Spleen (tissue), 7 donors: ENCODE measurements around the gene WASL.

Source experiments
- CTCF ChIP-seq, 11 experiments: fragments of 200-600 bp in 7 of 11; fragments of 450-650 bp in 4 of 11; sonication (generic) in 4 of 11; IDR thresholded peaks in 8 of 11; conservative IDR thresholded peaks in 3 of 11; 1 replicate in 7 of 11; 2 replicates in 4 of 11; pipeline versions ENCODE4 v1.4.0 to v1.8.0; 2016 to 2021; ENCODE audit warnings: antibody characterized with exemption in 11 of 11, inconsistent platforms in 4 of 11, mild to moderate bottlenecking in 1 of 11
- POLR2A ChIP-seq, 3 donors: fragments of 450-650 bp; IDR thresholded peaks; one replicate each; pipeline ENCODE4 v1.5.1; 2017; ENCODE audit warnings: antibody characterized with exemption in 3 of 3, mild to moderate bottlenecking in 1 of 3
- donor health status: DM: no; HTN: no; CAD: no; lungs with moderate emphysema.
- donor health status: DM: no; HTN: no; CAD: no.
- donor health status: DM: no; HTN: no; CAD: no.

DNA sequence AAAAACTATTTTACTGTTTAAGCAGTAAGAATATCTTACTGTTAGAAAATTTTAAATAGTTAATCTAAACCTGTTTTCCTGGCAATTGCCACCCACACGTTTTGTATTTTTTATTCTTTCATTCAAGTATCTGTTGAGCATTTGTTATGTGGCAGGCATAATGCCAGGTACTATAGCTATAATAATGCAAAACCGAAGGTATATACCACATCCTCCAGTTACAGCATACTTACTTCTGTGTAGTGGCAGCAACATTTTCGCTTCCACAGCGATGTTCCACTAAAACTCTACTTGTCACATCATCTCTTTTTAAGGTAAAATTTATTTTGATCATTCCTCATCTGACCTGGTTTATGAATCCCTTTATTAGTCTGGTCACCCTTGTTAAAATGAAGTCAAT lies 30.0 kb downstream of the WASL start:
- TF ChIP-seq CTCF (IDR thresholded peaks at IDR 0.05 in 8 of 11, conservative IDR thresholded peaks at IDR 0.05 in 3 of 11) (no peak), POLR2A (IDR thresholded peaks at IDR 0.05) (no peak)
